ENCODE measurements around the gene WIPF3. TPM values are rescaled to one million over a fixed set of nuclear protein-coding genes. Genes with fewer than 3 reads are reported as not detected.

Gene WIPF3
- total and polyA plus RNA-seq, 2 of the 4 experiments (the other 2 are of a cell fraction): not detected

DNA sequence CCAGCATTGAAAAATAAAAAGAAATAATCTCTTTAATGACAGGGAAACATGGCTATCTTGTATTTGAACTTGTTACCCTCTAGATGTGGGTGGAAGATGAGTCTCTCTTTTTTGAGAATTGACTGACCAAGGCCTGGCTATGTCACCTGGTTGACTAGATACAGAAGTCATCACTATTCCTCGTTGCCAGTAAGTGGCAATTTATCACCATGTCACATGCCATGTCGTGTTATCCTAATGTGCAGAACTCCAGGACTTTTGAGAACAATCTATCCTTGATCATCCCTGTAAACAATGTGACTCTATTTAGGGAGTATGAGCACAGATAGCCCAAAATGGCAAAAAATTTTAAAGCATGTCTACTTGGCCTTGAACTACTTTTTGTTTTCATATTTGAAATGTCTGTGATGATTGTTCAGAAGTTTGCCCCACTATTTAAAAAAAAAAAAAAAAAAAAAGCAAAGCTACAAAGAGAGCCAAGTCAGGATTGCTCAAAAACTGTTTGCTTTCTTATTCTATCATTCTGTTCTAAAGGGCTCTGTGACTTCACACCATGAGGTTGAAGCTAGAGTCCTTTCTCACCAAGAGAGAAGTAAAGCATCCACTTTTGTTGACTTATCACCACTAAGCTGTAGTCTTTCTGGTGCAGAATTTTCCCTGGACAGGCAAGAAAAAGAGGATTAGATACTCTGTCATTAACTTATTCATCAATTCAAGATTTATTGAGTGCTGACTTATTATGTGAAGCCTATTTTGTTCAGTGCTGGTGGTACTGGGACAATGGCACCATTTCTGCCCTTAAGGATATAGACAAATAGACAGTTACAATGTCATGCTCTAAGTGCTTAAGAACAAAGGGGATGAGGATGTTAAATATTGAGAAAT is 10.4 kb upstream of the WIPF3 start (continued):
- no peak for TF ChIP-seq MAFK (IDR thresholded peaks at IDR 0.05; ENCODE audit: low read depth, low read length)

DNA sequence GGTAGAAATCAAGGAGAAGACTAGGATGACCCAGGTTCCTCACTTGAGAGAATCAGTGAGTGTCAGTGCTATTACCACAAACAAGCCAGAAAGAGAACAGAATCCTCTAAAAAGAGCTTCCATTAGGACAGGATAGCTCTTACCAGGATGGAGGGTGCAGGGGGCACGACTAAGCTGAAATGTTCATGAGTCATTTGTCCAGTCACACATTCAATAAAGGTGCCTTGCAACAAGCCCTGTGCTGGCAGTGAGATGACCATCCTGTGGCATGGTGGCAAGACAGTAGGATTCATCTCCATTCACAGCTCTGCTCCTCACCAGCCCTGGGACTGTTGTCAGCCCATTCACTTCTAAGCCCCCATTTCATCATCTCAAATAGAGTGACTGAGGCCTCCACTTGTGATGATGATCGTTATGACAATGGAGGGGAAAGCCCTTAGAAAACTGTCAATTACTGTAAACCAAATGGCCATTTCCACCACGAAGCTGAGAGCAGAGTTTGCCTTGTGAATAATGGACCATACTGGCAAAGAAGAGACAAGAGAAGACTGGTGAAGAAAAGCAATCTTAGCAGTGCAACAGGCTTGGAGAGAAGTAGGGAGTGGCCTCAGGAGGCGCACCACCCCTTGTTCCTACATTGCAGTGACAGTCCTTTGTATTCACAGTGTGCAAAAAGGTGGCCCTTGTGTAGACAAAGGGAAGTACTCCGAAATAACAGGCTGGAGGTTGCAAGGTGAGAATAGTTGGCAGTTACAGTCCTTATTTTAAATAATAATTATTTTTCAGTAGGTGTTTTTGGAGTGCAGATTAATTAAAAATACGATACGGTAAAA is 9.0 kb upstream of the WIPF3 start:
- H3K79me1 ChIP-seq (ENCODE audit: low read depth in 1 of 2, low read length in 2 of 2): no peaks in the 10 kb centered on the region
- H4K5ac ChIP-seq (ENCODE audit: low read depth, low read length): no peak overlapping the region
- H4K8ac ChIP-seq (ENCODE audit: low read depth in 2 of 2, low read length in 2 of 2): no peak overlapping the region
- no peak overlapping the region for H4K91ac ChIP-seq (ENCODE audit: insufficient read depth, low read depth, low read length)
- intact Hi-C loops (cut with micrococcal nuclease) (no loop called here), in situ Hi-C loops (cut with MboI; ENCODE audit: low sequenced_read_pairs) (no loop called here), dilution Hi-C loops (cut with HindIII; ENCODE audit: low sequenced_read_pairs, unreplicated experiment) (no loop called here)
- ATAC-seq (ENCODE audit: low read depth): no peak
- H3K4me1 ChIP-seq (ENCODE audit: control insufficient read depth, insufficient read depth, low read length): no peaks in the 10 kb centered on the region
- no peak overlapping the region for H3K4me3 ChIP-seq (ENCODE audit: insufficient read depth, low read depth, low read length)
- no peaks in the 10 kb centered on the region for H4K20me1 ChIP-seq (ENCODE audit: insufficient read depth, low read length)
- no peak overlapping the region for H3K56ac ChIP-seq (ENCODE audit: extremely low read depth, insufficient read depth, low read length)
- BruUV-seq (replicated peaks): no TSS peak
- no peak overlapping the region for H2BK15ac ChIP-seq (ENCODE audit: low read depth, low read length)
- H3K4ac ChIP-seq (ENCODE audit: low read depth, low read length): no peak overlapping the region
- H3K27me3 ChIP-seq (ENCODE audit: control insufficient read depth, insufficient read depth, low read length): peaks cover 4% of the 10 kb centered on the region; the same call in 1 of the 2 replicates
- no peak overlapping the region for H2BK5ac ChIP-seq (ENCODE audit: low read depth, low read length, poor library complexity, severe bottlenecking)
- H3K14ac ChIP-seq (replicated peaks; ENCODE audit: low read depth, low read length): no peak overlapping the region
- no peak overlapping the region for H3K4me2 ChIP-seq (ENCODE audit: low read depth, low read length)
- H3K9me3 ChIP-seq (ENCODE audit: control insufficient read depth, insufficient read depth, low read length): no peaks in the 10 kb centered on the region
- H2AFZ ChIP-seq (replicated peaks; ENCODE audit: low read length, poor library complexity): no peak overlapping the region
- no CpG with 5 or more reads among the region's 7 CpGs for WGBS, 2 experiments (ENCODE audit: extremely low coverage in 2 of 2, insufficient read length in 1 of 2)
- no peak overlapping the region for H3K18ac ChIP-seq (ENCODE audit: low read depth, low read length)
- no peak overlapping the region for H2AK9ac ChIP-seq (replicated peaks; ENCODE audit: low read depth, low read length, poor library complexity)
- H2BK20ac ChIP-seq (ENCODE audit: low read depth, low read length): no peak overlapping the region
- no peaks in the 10 kb centered on the region for H3K36me3 ChIP-seq (ENCODE audit: control insufficient read depth, insufficient read depth, low read length)
- no peak overlapping the region for H3K27ac ChIP-seq (ENCODE audit: insufficient read depth, low read length)
- no peak overlapping the region for H2BK120ac ChIP-seq (ENCODE audit: low read depth, low read length)
- no peak for DNase-seq
- ChIA-PET CTCF (interaction anchor here (0.9 kb wide), 1 partner anchor 17 kb away, joined by 3 read pairs; no protein-coding TSS in a partner anchor), POLR2A (ENCODE audit: unreplicated experiment) (no interaction called here)
- no peak overlapping the region for H3K9ac ChIP-seq (ENCODE audit: low read depth, low read length)
- no peak overlapping the region for H2AK5ac ChIP-seq (ENCODE audit: low read depth, low read length)
- no peak overlapping the region for H3K23ac ChIP-seq (ENCODE audit: low read depth, low read length)
- no peaks in the 10 kb centered on the region for H3K9me1 ChIP-seq (ENCODE audit: insufficient read depth, low read length)
- no peak for TF ChIP-seq RCOR1 (IDR thresholded peaks at IDR 0.05; ENCODE audit: insufficient replicate concordance, low read length)
- no peak for TF ChIP-seq FOS (IDR thresholded peaks at IDR 0.05; ENCODE audit: low read depth, low read length)
- TF ChIP-seq BHLHE40 (IDR thresholded peaks at IDR 0.05; ENCODE audit: low read depth, low read length): no peak
- no peak for TF ChIP-seq POLR2A (IDR thresholded peaks at IDR 0.05; ENCODE audit: low read depth, low read length)
- TF ChIP-seq SMC3 (IDR thresholded peaks at IDR 0.05; ENCODE audit: low read depth, low read length): no peak
- TF ChIP-seq NFE2L2 (IDR thresholded peaks at IDR 0.05; ENCODE audit: low read depth, low read length): no peak
- no peak for TF ChIP-seq CEBPB (IDR thresholded peaks at IDR 0.05; ENCODE audit: low read depth, low read length)
- no peak for TF ChIP-seq RFX5 (IDR thresholded peaks at IDR 0.05; ENCODE audit: low read depth, low read length)
- TF ChIP-seq RAD21 (IDR thresholded peaks at IDR 0.05; ENCODE audit: low read length): no peak
- no peak for TF ChIP-seq MAFK (IDR thresholded peaks at IDR 0.05; ENCODE audit: low read depth, low read length)
- no peak for TF ChIP-seq MAZ (IDR thresholded peaks at IDR 0.05; ENCODE audit: borderline replicate concordance, low read depth, low read length)
- no peak for TF ChIP-seq CHD1 (IDR thresholded peaks at IDR 0.05; ENCODE audit: low read depth, low read length)
- TF ChIP-seq, protein P1, sequence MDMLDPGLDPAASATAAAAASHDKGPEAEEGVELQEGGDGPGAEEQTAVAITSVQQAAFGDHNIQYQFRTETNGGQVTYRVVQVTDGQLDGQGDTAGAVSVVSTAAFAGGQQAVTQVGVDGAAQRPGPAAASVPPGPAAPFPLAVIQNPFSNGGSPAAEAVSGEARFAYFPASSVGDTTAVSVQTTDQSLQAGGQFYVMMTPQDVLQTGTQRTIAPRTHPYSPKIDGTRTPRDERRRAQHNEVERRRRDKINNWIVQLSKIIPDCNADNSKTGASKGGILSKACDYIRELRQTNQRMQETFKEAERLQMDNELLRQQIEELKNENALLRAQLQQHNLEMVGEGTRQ (IDR thresholded peaks at IDR 0.05; ENCODE audit: low read depth, low read length): no peak
- TF ChIP-seq, protein P2, sequence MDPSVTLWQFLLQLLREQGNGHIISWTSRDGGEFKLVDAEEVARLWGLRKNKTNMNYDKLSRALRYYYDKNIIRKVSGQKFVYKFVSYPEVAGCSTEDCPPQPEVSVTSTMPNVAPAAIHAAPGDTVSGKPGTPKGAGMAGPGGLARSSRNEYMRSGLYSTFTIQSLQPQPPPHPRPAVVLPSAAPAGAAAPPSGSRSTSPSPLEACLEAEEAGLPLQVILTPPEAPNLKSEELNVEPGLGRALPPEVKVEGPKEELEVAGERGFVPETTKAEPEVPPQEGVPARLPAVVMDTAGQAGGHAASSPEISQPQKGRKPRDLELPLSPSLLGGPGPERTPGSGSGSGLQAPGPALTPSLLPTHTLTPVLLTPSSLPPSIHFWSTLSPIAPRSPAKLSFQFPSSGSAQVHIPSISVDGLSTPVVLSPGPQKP (IDR thresholded peaks at IDR 0.05; ENCODE audit: borderline replicate concordance, low read depth, low read length): no peak

All from IMR-90 (cell line).